A673 (cell line): ENCODE data around the gene ROBO3.

Source experiments
- EZH2 ChIP-seq: fragments of 200-600 bp; sonication (generic); IDR thresholded peaks from 2 replicates; pipeline ENCODE4 v1.6.1; 2017; ENCODE audit warnings: borderline replicate concordance, low read depth, mild to moderate bottlenecking, mixed read lengths, antibody characterized with exemption, low read length; ENCODE audit not compliant: poor library complexity, severe bottlenecking
- TF ChIP-seq, protein P1 (sequence below): fragments of 300-800, 200-600 bp; sonication (generic); conservative IDR thresholded peaks from 2 replicates; pipeline ENCODE4 v1.5.1; 2017; ENCODE audit warnings: low read depth, mild to moderate bottlenecking, antibody characterized with exemption, low read length, moderate library complexity, mixed read lengths

DNA sequence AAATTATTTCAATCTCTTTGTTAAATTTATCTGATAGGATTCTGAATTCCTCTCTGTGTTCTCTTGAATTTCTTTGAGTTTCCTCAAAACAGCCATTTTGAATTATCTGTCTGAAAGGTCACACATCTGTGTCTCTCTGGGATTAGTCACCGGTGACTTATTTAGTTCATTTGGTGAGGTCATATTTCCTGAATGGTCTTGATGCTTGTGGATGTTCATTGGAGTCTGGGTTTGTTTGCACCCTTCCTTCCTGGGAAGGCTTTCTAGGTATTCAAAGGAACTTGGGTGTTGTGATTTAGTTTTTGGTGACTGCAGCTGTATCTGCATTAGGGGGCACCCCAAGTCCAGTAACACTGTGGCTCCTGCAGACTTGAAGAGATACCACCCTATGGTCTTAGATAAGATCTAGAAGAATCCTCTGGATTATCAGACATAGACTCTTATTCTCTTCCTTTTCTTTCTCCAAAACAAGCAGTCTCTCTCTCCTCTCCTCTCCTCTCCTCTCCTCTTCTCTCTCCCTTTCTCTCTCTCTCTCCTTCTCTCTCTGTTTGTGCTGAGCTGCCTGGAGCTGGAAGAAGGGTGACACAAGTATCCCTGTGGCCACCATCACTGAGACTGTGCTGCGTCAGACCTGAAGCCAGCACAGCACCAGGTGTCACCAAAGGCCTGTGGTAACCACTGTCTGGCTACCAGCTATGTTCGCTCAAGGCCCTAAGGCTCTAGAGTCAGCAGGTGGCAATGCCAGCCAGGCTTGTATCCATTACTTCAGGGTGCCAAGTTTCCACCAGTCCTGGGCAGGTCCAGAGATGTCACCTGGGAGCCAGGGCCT, 50.5 kb downstream of the ROBO3 start:
- TF ChIP-seq, protein P1, sequence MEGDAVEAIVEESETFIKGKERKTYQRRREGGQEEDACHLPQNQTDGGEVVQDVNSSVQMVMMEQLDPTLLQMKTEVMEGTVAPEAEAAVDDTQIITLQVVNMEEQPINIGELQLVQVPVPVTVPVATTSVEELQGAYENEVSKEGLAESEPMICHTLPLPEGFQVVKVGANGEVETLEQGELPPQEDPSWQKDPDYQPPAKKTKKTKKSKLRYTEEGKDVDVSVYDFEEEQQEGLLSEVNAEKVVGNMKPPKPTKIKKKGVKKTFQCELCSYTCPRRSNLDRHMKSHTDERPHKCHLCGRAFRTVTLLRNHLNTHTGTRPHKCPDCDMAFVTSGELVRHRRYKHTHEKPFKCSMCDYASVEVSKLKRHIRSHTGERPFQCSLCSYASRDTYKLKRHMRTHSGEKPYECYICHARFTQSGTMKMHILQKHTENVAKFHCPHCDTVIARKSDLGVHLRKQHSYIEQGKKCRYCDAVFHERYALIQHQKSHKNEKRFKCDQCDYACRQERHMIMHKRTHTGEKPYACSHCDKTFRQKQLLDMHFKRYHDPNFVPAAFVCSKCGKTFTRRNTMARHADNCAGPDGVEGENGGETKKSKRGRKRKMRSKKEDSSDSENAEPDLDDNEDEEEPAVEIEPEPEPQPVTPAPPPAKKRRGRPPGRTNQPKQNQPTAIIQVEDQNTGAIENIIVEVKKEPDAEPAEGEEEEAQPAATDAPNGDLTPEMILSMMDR: no peak
- no peak for TF ChIP-seq EZH2
